ENCODE data around the gene TMEM163.

DNA sequence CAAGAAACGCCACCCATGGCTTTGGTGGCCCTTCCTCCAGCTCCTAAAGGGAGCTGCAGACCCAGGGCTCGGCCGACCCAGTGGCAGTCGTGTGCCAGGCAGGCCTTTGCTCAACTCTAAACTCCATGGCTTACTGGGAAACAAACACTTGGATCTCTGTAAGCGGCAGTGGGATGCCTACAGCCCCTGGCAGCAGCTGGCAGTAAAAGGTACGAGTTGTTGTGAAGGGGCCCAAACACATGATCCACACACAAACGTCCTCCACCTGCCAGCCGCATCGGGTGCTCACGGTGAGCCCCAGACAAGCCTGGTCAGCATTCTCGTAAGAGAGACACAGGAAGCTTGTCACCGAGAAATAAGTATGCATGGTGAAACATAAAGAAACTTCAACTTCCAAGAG, 250.0 kb downstream of the TMEM163 start:
- TF ChIP-seq, protein P1, sequence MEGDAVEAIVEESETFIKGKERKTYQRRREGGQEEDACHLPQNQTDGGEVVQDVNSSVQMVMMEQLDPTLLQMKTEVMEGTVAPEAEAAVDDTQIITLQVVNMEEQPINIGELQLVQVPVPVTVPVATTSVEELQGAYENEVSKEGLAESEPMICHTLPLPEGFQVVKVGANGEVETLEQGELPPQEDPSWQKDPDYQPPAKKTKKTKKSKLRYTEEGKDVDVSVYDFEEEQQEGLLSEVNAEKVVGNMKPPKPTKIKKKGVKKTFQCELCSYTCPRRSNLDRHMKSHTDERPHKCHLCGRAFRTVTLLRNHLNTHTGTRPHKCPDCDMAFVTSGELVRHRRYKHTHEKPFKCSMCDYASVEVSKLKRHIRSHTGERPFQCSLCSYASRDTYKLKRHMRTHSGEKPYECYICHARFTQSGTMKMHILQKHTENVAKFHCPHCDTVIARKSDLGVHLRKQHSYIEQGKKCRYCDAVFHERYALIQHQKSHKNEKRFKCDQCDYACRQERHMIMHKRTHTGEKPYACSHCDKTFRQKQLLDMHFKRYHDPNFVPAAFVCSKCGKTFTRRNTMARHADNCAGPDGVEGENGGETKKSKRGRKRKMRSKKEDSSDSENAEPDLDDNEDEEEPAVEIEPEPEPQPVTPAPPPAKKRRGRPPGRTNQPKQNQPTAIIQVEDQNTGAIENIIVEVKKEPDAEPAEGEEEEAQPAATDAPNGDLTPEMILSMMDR (IDR thresholded peaks at IDR 0.05): no peak
- TF ChIP-seq POLR2AphosphoS5 (IDR thresholded peaks at IDR 0.05): no peak
- TF ChIP-seq EP300 (IDR thresholded peaks at IDR 0.05): no peak

Measured in esophagus muscularis mucosa (tissue), 4 donors.